Neural progenitor cell (in vitro differentiated cells): Measurements from ENCODE around the gene CYTH3. TPM values are rescaled to one million over a fixed set of nuclear protein-coding genes. Genes with fewer than 3 reads are reported as not detected.

Experiments
- DNase-seq: peaks from one replicate; pipeline ENCODE4 v3.0.0-alpha.2; 2016; ENCODE audit warnings: low spot score
- H2AFZ ChIP-seq: fragments of 200-600 bp; sonication (generic); replicated peaks from 2 replicates; pipeline ENCODE4 v1.6.1; 2016; ENCODE audit warnings: antibody characterized with exemption
- H3F3A ChIP-seq: fragments of 200-600 bp; sonication (generic); 2 replicates; pipeline ENCODE4 v1.6.1; 2016; ENCODE audit warnings: antibody characterized with exemption, low read depth
- H3K27ac ChIP-seq: fragments of 200-600 bp; sonication (generic); 2 replicates; pipeline ENCODE4 v1.5.1; 2016; ENCODE audit warnings: mild to moderate bottlenecking
- H3K27me3 ChIP-seq: fragments of 200-600 bp; sonication (generic); 2 replicates; pipeline ENCODE4 v1.6.1; 2016; ENCODE audit warnings: mild to moderate bottlenecking, moderate library complexity
- H3K36me3 ChIP-seq: fragments of 200-600 bp; sonication (generic); 2 replicates; pipeline ENCODE4 v1.5.1; 2016
- H3K4me1 ChIP-seq: fragments of 200-600 bp; sonication (generic); 2 replicates; pipeline ENCODE4 v1.6.1; 2016; ENCODE audit warnings: mixed run types
- H3K4me2 ChIP-seq: fragments of 200-600 bp; sonication (generic); 2 replicates; pipeline ENCODE4 v1.6.1; 2016
- H3K4me3 ChIP-seq: fragments of 200-600 bp; sonication (generic); 2 replicates; pipeline ENCODE4 v1.5.1; 2016
- H3K79me2 ChIP-seq: fragments of 200-600 bp; sonication (generic); 2 replicates; pipeline ENCODE4 v1.6.1; 2016; ENCODE audit warnings: low read depth
- H3K9ac ChIP-seq: fragments of 200-600 bp; sonication (generic); 2 replicates; pipeline ENCODE4 v1.6.1; 2016
- H3K9me3 ChIP-seq: fragments of 200-600 bp; sonication (generic); 2 replicates; pipeline ENCODE4 v1.5.1; 2016; ENCODE audit warnings: low read depth
- H4K20me1 ChIP-seq: fragments of 200-600 bp; sonication (generic); 2 replicates; pipeline ENCODE4 v1.6.1; 2016; ENCODE audit warnings: low read depth
- H3K27ac Mint-ChIP-seq: 3 replicates; pipeline ENCODE4 v1.8.0; 2021; ENCODE audit warnings: mixed read lengths
- H3K27me3 Mint-ChIP-seq: 2 replicates; pipeline ENCODE4 v1.8.0; 2022; ENCODE audit warnings: low read depth, mild to moderate bottlenecking, inconsistent platforms, moderate library complexity, mixed read lengths; ENCODE audit not compliant: insufficient read depth
- H3K36me3 Mint-ChIP-seq: 3 replicates; pipeline ENCODE4 v1.8.0; 2021; ENCODE audit warnings: mixed read lengths
- H3K4me1 Mint-ChIP-seq: 3 replicates; pipeline ENCODE4 v1.8.0; 2021; ENCODE audit warnings: mixed read lengths
- H3K4me3 Mint-ChIP-seq: 3 replicates; pipeline ENCODE4 v1.8.0; 2021; ENCODE audit warnings: mild to moderate bottlenecking, moderate library complexity, mixed read lengths
- H3K9me3 Mint-ChIP-seq: 3 replicates; pipeline ENCODE4 v1.8.0; 2020; ENCODE audit warnings: mixed read lengths
- EZH2 ChIP-seq: fragments of 200-600 bp; sonication (generic); IDR thresholded peaks from 2 replicates; pipeline ENCODE4 v1.6.1; 2017; ENCODE audit warnings: antibody characterized with exemption, mild to moderate bottlenecking, moderate library complexity
- EZH2phosphoT487 ChIP-seq: fragments of 200-600 bp; sonication (generic); IDR thresholded peaks from 2 replicates; pipeline ENCODE4 v1.6.1; 2017; ENCODE audit warnings: antibody characterized with exemption
- total RNA-seq: library from RNA; depleted of rRNA; stranded (reverse); fragments of >200 nt; gene quantifications from 2 replicates; pipeline ENCODE4 v1.2.3, GENCODE V29; 2015; ENCODE audit warnings: low replicate concordance
- TF ChIP-seq, protein P1 (sequence below): fragments of 200-600 bp; sonication (generic); IDR thresholded peaks from 2 replicates; pipeline ENCODE4 v1.5.1; 2017; ENCODE audit warnings: antibody characterized with exemption, mild to moderate bottlenecking

CYTH3 gene
- total RNA-seq, 1 donor from 2014 or later = 10.9 TPM

DNA sequence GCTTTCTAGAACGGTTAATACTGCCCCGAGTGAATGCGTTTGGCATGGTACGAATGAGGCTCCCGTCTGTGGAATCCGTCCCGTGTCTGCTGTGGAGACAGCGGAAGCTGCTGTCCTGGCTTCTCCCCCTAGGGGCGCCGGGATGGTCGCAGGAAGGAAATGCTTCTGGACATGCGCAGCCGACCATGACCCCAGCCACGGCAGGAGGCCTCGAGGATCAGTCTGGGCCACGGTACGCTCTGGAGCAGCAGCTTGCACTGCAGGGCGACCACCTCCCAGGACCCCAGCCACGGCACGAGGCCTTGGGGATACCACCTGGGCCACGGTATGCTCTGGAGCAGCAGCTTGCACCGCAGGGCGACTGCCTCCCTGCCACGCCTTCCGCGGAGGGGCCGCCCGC lies 107.9 kb downstream of the CYTH3 start:
- H3K36me3 ChIP-seq = peaks cover 11% of the 10 kb centered on the region
- H3K4me3 ChIP-seq = no peak overlapping the region
- H3K79me2 ChIP-seq = no peaks in the 10 kb centered on the region
- H3K27ac ChIP-seq = no peak overlapping the region
- Mint-ChIP-seq H3K27ac (no peak overlapping the region), H3K27me3 (peaks cover 2% of the 10 kb centered on the region), H3K4me1 (peaks cover 19% of the 10 kb centered on the region), H3K9me3 (no peaks in the 10 kb centered on the region), H3K36me3 (peaks cover 7% of the 10 kb centered on the region), H3K4me3 (no peak overlapping the region)
- H4K20me1 ChIP-seq = peaks cover 7% of the 10 kb centered on the region
- peaks cover 3% of the 10 kb centered on the region for H3K4me1 ChIP-seq
- no peak overlapping the region for H3K4me2 ChIP-seq
- no peak overlapping the region for H2AFZ ChIP-seq
- H3F3A ChIP-seq = peaks cover 9% of the 10 kb centered on the region
- no peaks in the 10 kb centered on the region for H3K27me3 ChIP-seq
- H3K9me3 ChIP-seq = no peaks in the 10 kb centered on the region
- DNase-seq = peak; percentile 33
- H3K9ac ChIP-seq = no peak overlapping the region
- no peak for TF ChIP-seq EZH2phosphoT487
- TF ChIP-seq, protein P1, sequence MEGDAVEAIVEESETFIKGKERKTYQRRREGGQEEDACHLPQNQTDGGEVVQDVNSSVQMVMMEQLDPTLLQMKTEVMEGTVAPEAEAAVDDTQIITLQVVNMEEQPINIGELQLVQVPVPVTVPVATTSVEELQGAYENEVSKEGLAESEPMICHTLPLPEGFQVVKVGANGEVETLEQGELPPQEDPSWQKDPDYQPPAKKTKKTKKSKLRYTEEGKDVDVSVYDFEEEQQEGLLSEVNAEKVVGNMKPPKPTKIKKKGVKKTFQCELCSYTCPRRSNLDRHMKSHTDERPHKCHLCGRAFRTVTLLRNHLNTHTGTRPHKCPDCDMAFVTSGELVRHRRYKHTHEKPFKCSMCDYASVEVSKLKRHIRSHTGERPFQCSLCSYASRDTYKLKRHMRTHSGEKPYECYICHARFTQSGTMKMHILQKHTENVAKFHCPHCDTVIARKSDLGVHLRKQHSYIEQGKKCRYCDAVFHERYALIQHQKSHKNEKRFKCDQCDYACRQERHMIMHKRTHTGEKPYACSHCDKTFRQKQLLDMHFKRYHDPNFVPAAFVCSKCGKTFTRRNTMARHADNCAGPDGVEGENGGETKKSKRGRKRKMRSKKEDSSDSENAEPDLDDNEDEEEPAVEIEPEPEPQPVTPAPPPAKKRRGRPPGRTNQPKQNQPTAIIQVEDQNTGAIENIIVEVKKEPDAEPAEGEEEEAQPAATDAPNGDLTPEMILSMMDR = peak; percentile 43

DNA sequence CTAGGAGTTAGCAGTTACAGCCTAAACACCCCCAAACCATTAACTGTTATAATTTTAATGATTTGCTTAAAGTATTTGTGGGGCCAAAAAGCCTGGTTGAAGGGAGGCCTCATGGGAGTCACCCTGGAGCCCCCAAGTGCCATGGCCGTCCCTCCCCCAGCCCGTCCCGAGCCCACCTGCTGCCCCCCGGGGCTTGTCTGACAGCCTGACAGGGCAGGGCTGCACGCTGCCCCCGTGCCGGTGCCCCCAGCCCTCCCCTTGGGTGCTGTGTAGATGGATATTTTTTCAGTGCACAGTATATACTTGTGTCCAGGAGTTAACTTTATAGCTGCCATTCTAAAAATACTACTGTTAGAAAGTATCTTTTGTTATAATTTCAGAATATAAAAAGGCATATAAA lies 108.4 kb downstream of the CYTH3 start:
- H3K27me3 Mint-ChIP-seq = peaks cover 2% of the 10 kb centered on the region
- H3K27me3 ChIP-seq = no peaks in the 10 kb centered on the region
- H3K36me3 Mint-ChIP-seq = peaks cover 11% of the 10 kb centered on the region
- no peaks in the 10 kb centered on the region for H3K9me3 Mint-ChIP-seq
- no peak overlapping the region for H3K27ac ChIP-seq
- no peak overlapping the region for H3K4me2 ChIP-seq
- peaks cover 3% of the 10 kb centered on the region for H3K4me1 ChIP-seq
- no peak overlapping the region for H3K27ac Mint-ChIP-seq
- H3K36me3 ChIP-seq = peaks cover 11% of the 10 kb centered on the region
- H3K9ac ChIP-seq = no peak overlapping the region
- no peaks in the 10 kb centered on the region for H3K79me2 ChIP-seq
- no peak overlapping the region for H3K4me3 ChIP-seq
- H3F3A ChIP-seq = peaks cover 9% of the 10 kb centered on the region
- H4K20me1 ChIP-seq = peaks cover 8% of the 10 kb centered on the region
- no peak overlapping the region for H3K4me3 Mint-ChIP-seq
- no peak overlapping the region for H2AFZ ChIP-seq
- DNase-seq = no peak
- peaks cover 19% of the 10 kb centered on the region for H3K4me1 Mint-ChIP-seq
- H3K9me3 ChIP-seq = no peaks in the 10 kb centered on the region
- TF ChIP-seq EZH2phosphoT487 (no peak), EZH2 (no peak)
- TF ChIP-seq, protein P1 = no peak

DNA sequence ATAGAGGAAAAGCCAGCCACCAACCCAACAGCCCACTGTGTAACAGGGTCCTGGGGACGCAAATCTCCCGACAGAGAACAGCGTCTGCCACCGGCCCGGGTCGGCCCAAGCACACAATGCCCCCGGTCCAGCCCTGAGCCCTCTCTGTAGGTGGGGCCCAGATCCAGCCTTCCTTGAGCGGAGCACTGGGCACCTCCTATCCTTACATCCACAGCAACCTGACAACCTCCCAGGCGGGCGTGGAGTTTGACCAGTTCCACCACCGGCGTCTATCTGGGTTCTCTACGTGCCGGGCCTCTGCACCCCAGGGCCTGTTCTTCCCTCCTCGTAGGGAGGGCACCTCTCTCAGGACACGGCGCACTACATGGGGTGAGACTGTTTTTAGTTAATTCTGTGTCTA lies 109.0 kb downstream of the CYTH3 start:
- H3K9me3 Mint-ChIP-seq = no peaks in the 10 kb centered on the region
- Histone ChIP-seq H4K20me1 (peaks cover 8% of the 10 kb centered on the region), H3K27ac (no peak overlapping the region), H3F3A (peaks cover 9% of the 10 kb centered on the region), H3K79me2 (no peaks in the 10 kb centered on the region), H2AFZ (no peak overlapping the region), H3K9ac (no peak overlapping the region), H3K4me3 (no peak overlapping the region), H3K27me3 (no peaks in the 10 kb centered on the region), H3K9me3 (no peaks in the 10 kb centered on the region), H3K36me3 (peaks cover 11% of the 10 kb centered on the region), H3K4me1 (peaks cover 3% of the 10 kb centered on the region), H3K4me2 (no peak overlapping the region)
- no peak for TF ChIP-seq EZH2
- TF ChIP-seq, protein P1 = no peak
- no peak for TF ChIP-seq EZH2phosphoT487
- H3K4me1 Mint-ChIP-seq = peaks cover 17% of the 10 kb centered on the region
- H3K36me3 Mint-ChIP-seq = peaks cover 12% of the 10 kb centered on the region
- H3K27ac Mint-ChIP-seq = peak overlapping the region; percentile 87
- peaks cover 2% of the 10 kb centered on the region for H3K27me3 Mint-ChIP-seq
- no peak overlapping the region for H3K4me3 Mint-ChIP-seq
- no peak for DNase-seq
